HG03060 (cell line): Measurements from ENCODE around the gene TPCN1.

ENCODE experiments used
- ATAC-seq: cut with Tn5 transposase; IDR thresholded peaks from one replicate; pipeline ENCODE4 v1.9.1; 2021; ENCODE audit warnings: low read depth, moderate number of reproducible peaks; ENCODE audit not compliant: unreplicated experiment

TPCN1 gene

GRCh38 chr12:113329022-113329790 lies 107.9 kb downstream of the TPCN1 start:
- no peak for ATAC-seq

DNA sequence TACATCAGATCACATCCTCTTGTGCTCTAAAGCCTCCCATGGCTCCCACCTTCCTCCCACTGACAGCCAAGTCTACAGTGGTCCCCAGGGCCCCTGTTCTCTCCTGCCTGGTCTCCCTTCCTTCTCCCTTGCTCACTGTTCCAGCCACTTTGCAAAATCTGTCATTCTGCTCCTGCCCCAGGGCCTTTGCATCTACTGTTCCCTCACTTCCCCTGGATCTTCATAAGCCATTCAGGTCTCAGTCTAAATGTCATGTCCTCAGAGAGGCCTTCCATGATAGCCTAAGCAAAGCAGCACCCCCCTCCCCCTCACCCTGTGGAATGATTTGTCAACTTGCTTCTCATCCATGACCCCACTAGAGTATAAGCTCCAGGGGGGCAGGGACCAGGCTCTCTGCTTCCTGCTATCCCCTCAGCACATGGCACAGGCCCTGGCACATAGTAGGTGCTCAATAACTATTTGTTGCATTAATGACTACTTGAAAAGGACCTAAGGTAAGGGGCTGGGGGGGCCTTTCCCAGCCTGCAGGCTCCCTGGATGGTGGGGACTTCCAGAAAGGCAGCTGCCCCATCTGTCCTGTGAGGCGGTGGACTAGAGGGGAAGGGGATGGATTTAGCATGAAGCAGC lies 108.6 kb downstream of the TPCN1 start:
- ATAC-seq, result no peak

DNA sequence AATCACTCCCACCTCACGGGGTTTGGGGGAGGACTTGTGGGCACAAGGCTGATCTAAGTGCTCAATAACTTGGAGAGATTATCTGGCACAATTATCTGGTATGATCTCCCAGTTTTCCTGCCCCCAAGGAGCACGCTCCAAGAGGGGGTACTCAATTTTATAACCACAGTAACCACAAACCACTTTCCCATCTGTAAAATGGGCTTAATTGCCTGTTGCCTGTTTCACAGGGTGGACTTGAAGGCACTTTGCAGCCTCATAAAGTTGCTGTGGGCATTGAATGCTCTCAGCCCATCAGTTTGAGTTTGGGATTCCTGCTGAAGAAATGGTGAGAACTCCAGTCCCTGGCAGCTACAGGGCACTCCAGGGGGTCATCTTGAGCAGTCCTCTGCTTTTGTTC lies 109.2 kb downstream of the TPCN1 start:
- no peak for ATAC-seq

DNA sequence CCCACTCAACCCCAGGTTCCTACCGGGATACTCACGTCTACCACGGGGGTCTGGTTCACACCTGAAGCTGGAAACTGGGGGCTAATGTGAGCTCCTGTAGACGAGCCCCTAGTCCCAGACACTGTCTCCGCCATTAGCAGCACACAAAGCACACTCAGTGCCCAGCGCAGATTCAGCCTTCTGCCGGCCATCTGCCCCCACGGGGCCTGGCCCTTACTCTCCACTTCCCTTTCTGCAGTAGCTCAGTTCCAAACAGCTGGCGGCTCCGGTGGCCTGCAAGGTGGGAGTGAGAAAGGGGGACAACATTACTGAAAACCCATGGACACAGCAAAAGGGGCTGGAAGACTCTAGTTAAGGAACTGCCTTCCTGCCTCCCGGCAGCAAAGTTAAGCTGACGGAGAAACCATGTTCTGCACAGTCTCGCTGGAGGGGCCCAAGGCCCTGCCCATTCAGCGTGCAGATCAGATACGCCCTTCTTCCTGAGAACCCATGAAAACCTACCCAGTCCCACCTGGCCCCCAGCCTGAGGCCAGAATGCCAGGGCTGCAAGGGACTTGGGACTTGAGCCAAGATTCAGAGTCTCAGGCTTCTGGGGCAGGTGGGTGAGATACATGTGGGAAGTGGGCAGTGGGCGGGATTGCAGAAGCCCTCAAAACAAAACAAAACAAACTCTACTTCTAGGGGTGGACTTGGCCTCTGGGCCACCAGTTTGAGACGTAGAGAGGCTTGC lies 111.6 kb downstream of the TPCN1 start:
- no peak for ATAC-seq

DNA sequence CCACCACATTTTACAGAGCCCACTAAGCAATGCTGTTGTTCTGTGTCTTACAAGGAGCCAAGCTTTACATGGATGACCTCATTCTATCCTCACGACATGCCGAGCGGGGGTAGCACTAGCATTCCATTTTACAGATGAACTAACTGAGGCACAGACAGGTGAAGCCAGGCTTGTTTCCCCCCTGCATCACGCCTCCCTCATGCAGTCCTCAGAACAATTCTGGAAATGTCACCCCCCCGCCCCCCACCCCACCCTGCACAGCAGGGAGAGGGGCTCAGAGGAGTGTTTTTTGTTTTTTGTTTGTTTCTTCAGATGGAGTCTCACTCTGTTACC lies 112.1 kb downstream of the TPCN1 start:
- no peak for ATAC-seq

- no peak for ATAC-seq
These were observed 112.9 kb downstream of the TPCN1 start for GRCh38 chr12:113333877-113334785.

- no peak for ATAC-seq
These were observed 113.7 kb downstream of the TPCN1 start, which contains the start of gene SLC8B1 for GRCh38 chr12:113334786-113335539. SLC8B1 (minus strand) TSS chr12:113335109; CDS start chr12:113332878, 2,231 bp downstream.

DNA sequence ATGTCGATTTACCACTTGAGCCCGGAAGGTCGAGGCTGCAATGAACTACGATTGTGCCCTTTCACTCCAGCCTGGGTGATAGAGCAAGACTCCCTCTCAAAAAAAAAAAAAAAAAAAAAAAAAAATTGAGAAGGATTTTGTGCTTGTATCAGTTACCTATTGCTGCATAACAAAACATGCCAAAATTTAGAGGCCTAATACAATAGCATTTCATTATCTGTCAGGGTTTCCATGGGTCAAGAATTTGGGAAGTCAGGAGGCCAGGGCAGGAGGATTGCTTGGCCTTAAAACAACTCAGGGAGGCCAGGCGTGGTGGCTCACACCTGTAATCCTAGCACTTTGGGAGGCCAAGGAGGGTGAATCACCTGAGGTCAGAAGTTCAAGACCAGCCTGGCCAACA lies 118.3 kb downstream of the TPCN1 start:
- ATAC-seq, result no peak

GRCh38 chr12:113340061-113340460 lies 118.8 kb downstream of the TPCN1 start:
- no peak for ATAC-seq

GRCh38 chr12:113341535-113341934 lies 120.3 kb downstream of the TPCN1 start:
- no peak for ATAC-seq

GRCh38 chr12:113345318-113345717 lies 124.1 kb downstream of the TPCN1 start:
- ATAC-seq, result no peak

GRCh38 chr12:113346353-113346752 lies 125.1 kb downstream of the TPCN1 start:
- no peak for ATAC-seq

- ATAC-seq, result no peak
These were observed 125.8 kb downstream of the TPCN1 start for GRCh38 chr12:113347107-113347506.

DNA sequence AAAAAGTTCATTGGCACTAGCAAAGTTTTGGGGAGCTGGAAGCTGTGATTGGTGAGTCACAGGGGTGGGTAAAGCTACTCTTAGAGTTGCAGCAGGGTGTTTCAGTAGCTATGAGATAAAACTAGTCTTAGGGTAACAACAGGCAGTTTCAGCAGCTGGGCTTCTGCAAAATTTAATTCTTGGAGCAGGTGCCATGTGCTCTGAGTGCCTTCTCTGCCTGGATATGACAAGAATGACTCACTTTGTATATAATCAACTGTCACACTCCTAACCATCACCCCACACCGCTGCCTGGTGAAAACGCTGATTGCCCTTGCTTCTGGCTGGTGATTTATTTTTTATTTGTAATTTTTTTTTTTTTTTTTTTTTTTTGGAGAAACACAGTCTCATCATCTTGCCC lies 126.6 kb downstream of the TPCN1 start:
- no peak for ATAC-seq
